C4-2B (cell line): ENCODE measurements around the gene ARHGAP32.

Experiments used
- H3K27ac ChIP-seq: fragments of 450-650 bp; 2 replicates; pipeline ENCODE4 v1.5.1; 2017
- ZFX ChIP-seq: fragments of 450-650 bp; IDR thresholded peaks from 2 replicates; pipeline ENCODE4 v1.6.1; 2017
- TF ChIP-seq, protein P1 (sequence below): fragments of 450-650 bp; conservative IDR thresholded peaks from 2 replicates; pipeline ENCODE4 v1.5.1; 2017; ENCODE audit warnings: mild to moderate bottlenecking

Gene ARHGAP32

DNA sequence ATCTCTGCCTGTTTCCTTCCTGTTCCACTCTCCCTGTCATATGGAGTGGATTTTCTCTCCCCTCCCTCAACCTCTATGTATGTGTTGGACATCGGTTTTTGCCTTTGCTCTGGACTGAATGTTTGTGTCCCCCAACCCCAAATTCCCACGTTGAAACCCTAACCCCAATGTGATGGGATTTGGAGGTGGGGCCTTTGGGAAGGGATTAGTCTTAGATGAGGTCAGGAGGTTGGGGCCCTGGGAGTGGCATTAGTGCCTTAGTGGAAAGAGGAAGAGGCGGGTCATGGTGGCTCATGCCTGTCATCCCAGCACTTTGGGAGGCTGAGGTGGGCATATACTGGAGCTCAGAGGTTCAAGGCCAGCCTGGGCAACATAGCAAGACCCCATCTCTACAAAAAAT, 261.1 kb downstream of the ARHGAP32 start:
- no peak overlapping the region for H3K27ac ChIP-seq
- no peak for TF ChIP-seq ZFX
- TF ChIP-seq, protein P1, sequence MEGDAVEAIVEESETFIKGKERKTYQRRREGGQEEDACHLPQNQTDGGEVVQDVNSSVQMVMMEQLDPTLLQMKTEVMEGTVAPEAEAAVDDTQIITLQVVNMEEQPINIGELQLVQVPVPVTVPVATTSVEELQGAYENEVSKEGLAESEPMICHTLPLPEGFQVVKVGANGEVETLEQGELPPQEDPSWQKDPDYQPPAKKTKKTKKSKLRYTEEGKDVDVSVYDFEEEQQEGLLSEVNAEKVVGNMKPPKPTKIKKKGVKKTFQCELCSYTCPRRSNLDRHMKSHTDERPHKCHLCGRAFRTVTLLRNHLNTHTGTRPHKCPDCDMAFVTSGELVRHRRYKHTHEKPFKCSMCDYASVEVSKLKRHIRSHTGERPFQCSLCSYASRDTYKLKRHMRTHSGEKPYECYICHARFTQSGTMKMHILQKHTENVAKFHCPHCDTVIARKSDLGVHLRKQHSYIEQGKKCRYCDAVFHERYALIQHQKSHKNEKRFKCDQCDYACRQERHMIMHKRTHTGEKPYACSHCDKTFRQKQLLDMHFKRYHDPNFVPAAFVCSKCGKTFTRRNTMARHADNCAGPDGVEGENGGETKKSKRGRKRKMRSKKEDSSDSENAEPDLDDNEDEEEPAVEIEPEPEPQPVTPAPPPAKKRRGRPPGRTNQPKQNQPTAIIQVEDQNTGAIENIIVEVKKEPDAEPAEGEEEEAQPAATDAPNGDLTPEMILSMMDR = no peak

DNA sequence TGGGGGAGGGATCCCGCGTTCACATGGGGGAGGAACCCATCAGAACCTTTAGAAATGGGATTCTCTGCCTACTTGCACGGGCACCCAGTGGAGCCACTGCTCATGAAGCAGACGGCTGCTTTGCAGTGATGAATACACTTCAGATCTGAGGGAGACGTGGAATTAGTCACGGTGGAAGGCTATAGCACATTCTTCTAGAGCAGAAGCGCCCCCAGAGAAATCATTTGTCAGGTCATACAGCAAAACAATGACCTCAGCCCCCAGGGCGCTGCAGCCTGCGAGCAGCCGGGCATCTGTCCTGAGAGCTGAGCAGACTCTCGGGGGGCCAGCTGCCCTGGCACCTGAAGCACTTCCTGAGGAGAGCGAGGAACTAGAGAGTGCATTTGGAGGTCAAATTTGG, 262.1 kb downstream of the ARHGAP32 start:
- no peak overlapping the region for H3K27ac ChIP-seq

DNA sequence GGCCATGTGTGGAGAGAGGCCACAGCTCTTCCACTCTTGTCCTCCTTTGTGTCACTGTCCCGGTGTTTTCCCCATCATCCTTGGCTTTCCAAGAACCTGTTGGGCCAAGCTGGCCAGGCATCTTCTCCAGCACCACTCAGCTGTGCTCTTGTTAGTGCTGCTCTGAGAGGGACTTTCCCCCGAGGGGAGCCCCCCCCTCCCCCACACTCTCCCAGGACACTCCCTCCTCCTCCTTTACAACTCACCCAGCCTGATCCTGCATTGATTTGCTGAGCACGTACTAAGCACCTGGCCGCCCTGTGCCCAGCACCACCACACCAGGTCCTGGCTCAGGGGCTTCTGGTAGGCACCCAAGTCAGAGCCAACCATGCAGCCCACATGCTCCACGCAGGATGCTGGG, 262.7 kb downstream of the ARHGAP32 start:
- H3K27ac ChIP-seq = no peak overlapping the region
- TF ChIP-seq ZFX = no peak
- TF ChIP-seq, protein P1 = no peak

More for the DNA sequence above, 262.1 kb downstream of the ARHGAP32 start:
- TF ChIP-seq, protein P1 = no peak
- no peak for TF ChIP-seq ZFX

- TF ChIP-seq, protein P1 = no peak
- no peak for TF ChIP-seq ZFX
- H3K27ac ChIP-seq = no peak overlapping the region
Measured at GRCh38 chr11:128928400-128928799, 263.7 kb downstream of the ARHGAP32 start.

- TF ChIP-seq, protein P1 = no peak
- TF ChIP-seq ZFX = no peak
- H3K27ac ChIP-seq = no peak overlapping the region
Measured at GRCh38 chr11:128927683-128928336, 264.3 kb downstream of the ARHGAP32 start.

DNA sequence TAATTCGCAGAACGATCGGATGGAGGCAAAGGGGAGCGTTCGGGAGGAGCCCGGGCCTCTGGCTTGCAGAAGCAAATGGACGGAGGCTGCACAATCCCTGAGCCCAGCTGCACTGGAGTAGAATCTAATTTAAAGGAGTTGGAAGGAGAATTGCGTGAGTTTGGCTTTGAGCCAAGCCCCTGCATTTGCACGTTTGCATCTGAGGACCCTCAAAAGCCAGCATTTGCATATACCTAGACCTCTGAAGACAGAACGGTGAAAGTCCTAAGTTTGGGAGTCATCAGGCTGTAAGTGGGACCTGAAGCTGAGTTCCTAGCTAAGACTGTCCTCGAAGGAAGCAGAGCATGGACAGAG, 265.0 kb downstream of the ARHGAP32 start:
- no peak overlapping the region for H3K27ac ChIP-seq
- TF ChIP-seq, protein P1 = no peak
- TF ChIP-seq ZFX = no peak

GRCh38 chr11:128926437-128927107, 265.6 kb downstream of the ARHGAP32 start:
- TF ChIP-seq ZFX = no peak
- TF ChIP-seq, protein P1 = no peak
- no peak overlapping the region for H3K27ac ChIP-seq
